ENCODE data around the gene LAMC2. TPM values are rescaled to one million over a fixed set of nuclear protein-coding genes. Genes with fewer than 3 reads are reported as not detected.

LAMC2 gene
- total and polyA plus RNA-seq, 7 donors: 0.25 to 1.3 (median 0.99) TPM

- H3K27ac ChIP-seq: no peak overlapping the region
- 98 to 100% (median 99%) methylated on average over 2 of the region's 2 CpGs for WGBS, 3 donors
These were observed 51.0 kb downstream of the LAMC2 start for GRCh38 chr1:183237046-183237445.

GRCh38 chr1:183238071-183238470 is 52.0 kb downstream of the LAMC2 start:
- H3K36me3 ChIP-seq (ENCODE audit: insufficient read depth in 1 of 2, low read depth in 1 of 2): no peaks in the 10 kb centered on the region
- ATAC-seq (no peak), DNase-seq (no peak)
- H3K4me1 ChIP-seq: peaks cover 6% of the 10 kb centered on the region
- WGBS, 3 donors: 63 to 78% (median 70%) methylated on average over 2 of the region's 2 CpGs
- H3K9me3 ChIP-seq: no peaks in the 10 kb centered on the region
- H3K27ac ChIP-seq: no peak overlapping the region
- H3K4me3 ChIP-seq: no peak overlapping the region
- peaks cover 0 to 3% (median 0%) of the 10 kb centered on the region in 3 donors for H3K27me3 ChIP-seq (ENCODE audit: insufficient read depth in 3 of 3, low read length in 2 of 3)
- intact Hi-C loops (cut with DNase I): loop anchor here in 1 of 2 donors (5.0 kb wide), 1 partner anchor 276 kb away; no protein-coding TSS in a partner anchor
- TF ChIP-seq CTCF (IDR thresholded peaks at IDR 0.05): no peak

More at GRCh38 chr1:183237046-183237445, 51.0 kb downstream of the LAMC2 start:
- intact Hi-C loops (cut with DNase I): loop anchor here in 1 of 2 donors (5.0 kb wide), 1 partner anchor 275 kb away; no protein-coding TSS in a partner anchor
- DNase-seq (no peak), ATAC-seq (no peak)
- TF ChIP-seq CTCF (IDR thresholded peaks at IDR 0.05): no peak
- H3K36me3 ChIP-seq (ENCODE audit: insufficient read depth in 1 of 2, low read depth in 1 of 2): no peaks in the 10 kb centered on the region
- H3K4me1 ChIP-seq: peaks cover 6% of the 10 kb centered on the region
- H3K27me3 ChIP-seq (ENCODE audit: insufficient read depth in 3 of 3, low read length in 2 of 3): peaks cover 0 to 3% (median 0%) of the 10 kb centered on the region in 3 donors
- H3K4me3 ChIP-seq: no peak overlapping the region
- no peaks in the 10 kb centered on the region for H3K9me3 ChIP-seq

GRCh38 chr1:183239220-183239742 is 53.2 kb downstream of the LAMC2 start:
- Histone ChIP-seq H3K27me3 (ENCODE audit: insufficient read depth in 3 of 3, low read length in 2 of 3) (peaks cover 0 to 3% (median 0%) of the 10 kb centered on the region in 3 donors), H3K36me3 (ENCODE audit: insufficient read depth in 1 of 2, low read depth in 1 of 2) (no peaks in the 10 kb centered on the region), H3K4me3 (no peak overlapping the region), H3K9me3 (no peaks in the 10 kb centered on the region), H3K4me1 (peaks cover 3% of the 10 kb centered on the region), H3K27ac (no peak overlapping the region)
- no peak for DNase-seq
- no peak for TF ChIP-seq CTCF (IDR thresholded peaks at IDR 0.05)
- no peak for ATAC-seq
- 72 to 77% (median 76%) methylated on average over 7 of the region's 7 CpGs for WGBS, 3 donors
- intact Hi-C loops (cut with DNase I): loop anchor here in 1 of 2 donors (5.0 kb wide), 1 partner anchor 277 kb away; no protein-coding TSS in a partner anchor

GRCh38 chr1:183239793-183240525 is 53.9 kb downstream of the LAMC2 start:
- DNase-seq (peak; percentile 20 to 60), ATAC-seq (peak in 1 of 4 donors; percentile 31)
- Histone ChIP-seq H3K9me3 (no peaks in the 10 kb centered on the region), H3K27me3 (ENCODE audit: insufficient read depth in 3 of 3, low read length in 2 of 3) (peaks cover 0 to 3% (median 0%) of the 10 kb centered on the region in 3 donors), H3K4me3 (no peak overlapping the region), H3K36me3 (ENCODE audit: insufficient read depth in 1 of 2, low read depth in 1 of 2) (no peaks in the 10 kb centered on the region), H3K27ac (no peak overlapping the region), H3K4me1 (no peaks in the 10 kb centered on the region)
- WGBS, 3 donors: 47 to 54% (median 52%) methylated on average over 8 of the region's 8 CpGs
- TF ChIP-seq CTCF (IDR thresholded peaks at IDR 0.05): no peak
- intact Hi-C loops (cut with DNase I): loop anchor here in 1 of 2 donors (5.0 kb wide), 1 partner anchor 278 kb away; no protein-coding TSS in a partner anchor

All from psoas muscle (tissue), 8 donors.